Stimulated activated naive CD4-positive, alpha-beta T cell treated with Interleukin-2 at 50 U/mL for 16 hours (primary cell): ENCODE measurements around the gene NDUFB6.
A peak's percentile ranks its signal among the peaks of the same experiment; 100 is the strongest.
"Not testable (repeated sequence)": the region's sequence is repeated elsewhere in the genome, so short reads cannot be mapped to it uniquely, and the experiment has no call there.

Source experiments
- DNase-seq: peaks from one replicate; lab custom pipeline; 2025; lab: John Stamatoyannopoulos, UW

The NDUFB6 gene

DNA sequence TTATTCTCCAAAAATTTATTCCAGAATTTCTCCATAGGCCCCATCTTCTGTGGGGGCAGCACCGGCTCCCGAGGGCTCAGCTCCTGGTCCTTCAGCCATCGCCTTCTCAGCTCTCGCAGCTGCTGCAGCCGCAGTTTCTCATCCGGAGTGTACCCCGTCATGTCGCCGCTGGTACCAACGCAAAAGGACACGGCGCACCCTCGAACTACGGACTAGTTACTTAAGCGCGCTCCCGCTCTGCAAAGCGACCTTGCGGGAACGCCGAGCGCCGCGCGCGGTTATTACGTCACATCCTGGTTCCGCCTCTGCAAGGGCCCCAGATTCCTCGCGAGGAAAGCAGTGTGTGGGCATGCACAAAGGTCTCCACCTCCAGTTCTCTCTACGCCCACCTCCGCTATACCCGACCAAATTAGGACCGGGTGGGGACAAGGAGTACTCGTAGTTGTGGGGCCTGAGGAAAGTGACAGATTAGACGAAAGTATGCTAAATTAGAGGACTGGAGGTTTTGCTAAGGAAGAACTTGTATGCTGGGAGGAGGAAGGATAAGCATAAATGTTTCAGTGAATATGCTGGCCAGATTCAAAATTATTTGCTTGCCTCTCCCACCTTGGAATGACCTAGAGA is at the start of gene NDUFB6:
NDUFB6 (minus strand) TSS at position 260 of the 624 bp plus-strand sequence; CDS start at position 161, 99 bp downstream.
- peak; percentile 91 for DNase-seq

- no peak for DNase-seq
Measured at GRCh38 chr9:32618261-32618660, 45.3 kb upstream of the NDUFB6 start.

DNA sequence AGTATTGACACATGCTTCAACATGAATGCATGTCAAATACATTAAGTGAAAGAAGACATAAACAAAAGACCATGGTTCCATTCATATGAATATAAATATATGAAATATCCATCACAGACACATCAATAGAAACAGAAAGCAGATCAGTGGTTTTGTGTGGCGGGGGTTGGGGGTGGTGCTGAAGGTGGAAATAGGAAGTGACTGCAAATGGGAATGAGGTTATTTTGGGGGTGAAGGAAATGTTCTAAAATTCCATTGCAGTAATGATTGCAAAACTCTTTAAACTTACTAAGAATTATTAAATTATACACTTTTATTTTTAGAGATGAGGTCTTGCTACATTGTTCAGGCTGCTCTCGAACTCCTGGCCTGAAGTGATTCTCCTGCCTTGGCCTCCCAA is 33.9 kb upstream of the NDUFB6 start:
- DNase-seq = no peak

DNA sequence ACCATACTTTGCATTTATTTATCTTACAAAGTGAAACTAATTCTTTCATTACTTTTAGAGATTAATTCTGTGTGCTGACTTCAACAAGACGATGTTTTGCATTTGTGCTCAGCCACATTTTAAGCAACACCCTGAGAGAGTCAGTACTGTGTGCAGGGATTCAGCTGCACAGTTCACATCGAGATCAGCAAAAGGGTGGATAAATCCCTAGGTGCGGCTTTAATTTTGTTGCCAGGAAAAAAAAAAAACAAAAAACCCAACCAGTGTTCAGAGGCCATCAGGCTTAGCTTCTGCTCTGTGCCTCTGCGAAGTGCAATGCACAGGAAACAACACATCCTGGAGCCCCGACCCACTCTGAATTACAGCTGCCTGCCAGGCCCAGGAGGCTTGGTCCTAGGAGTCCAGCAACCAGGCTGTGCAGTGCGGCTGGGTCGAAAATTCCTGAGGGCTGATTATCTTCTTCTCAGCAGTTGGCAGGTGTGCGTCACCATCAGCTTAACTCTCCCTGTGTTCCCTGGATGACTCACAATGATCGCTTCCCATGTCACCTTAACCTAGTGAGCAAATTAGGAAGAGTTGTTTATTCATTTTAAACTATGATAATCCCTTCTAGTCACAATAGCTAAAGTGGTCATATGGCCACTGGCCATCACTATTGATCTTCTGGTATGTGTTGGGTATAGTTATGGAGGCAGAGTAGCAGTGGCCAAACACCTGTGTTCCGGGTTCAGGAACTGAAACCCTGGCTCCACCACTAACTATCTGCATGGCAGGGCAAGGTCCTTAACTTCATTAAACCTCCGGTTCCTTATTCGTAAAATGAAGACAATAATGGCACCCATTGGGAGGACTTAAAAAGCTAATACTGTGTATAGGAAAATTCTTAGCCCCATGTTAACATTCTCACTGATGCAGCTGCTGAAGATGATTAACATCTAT is 31.2 kb upstream of the NDUFB6 start:
- no peak for DNase-seq

DNA sequence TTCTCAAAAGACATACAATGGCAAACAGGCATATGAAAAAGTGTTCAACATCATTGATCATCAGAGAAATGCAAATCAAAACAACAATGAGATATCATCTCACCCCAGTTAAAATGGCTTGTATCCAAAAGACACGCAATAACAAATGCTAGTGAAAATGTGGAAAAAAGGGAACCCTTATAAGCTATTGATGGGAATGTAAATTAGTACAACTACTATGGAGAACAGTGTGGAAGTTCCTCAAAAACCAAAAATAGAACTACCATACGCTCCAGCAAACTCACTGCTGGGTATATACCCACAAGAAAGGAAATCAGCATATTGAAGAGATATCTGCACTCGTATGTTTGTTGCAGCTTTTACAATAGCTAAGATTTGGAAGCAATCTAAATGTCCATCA is 26.1 kb upstream of the NDUFB6 start:
- not testable (repeated sequence) for DNase-seq

DNA sequence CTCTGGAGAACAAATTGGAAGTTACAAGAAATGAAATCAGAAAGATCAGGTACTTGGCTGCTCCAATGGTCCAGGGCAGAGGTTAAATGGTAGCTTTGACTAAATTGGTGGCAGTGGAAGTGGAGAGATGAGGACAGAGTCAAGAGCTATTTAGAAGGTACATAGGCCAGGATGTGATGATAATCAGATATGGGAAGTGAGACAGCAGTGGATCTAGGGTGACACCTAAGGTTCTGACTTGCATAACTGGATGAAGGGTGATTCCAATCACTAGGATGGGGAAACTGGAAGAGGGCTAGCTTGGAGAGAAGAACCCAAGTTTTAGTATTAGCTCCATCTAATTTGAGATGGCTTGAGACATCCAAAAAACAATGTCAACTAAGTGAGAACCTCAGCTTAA is 24.0 kb upstream of the NDUFB6 start:
- no peak for DNase-seq

DNA sequence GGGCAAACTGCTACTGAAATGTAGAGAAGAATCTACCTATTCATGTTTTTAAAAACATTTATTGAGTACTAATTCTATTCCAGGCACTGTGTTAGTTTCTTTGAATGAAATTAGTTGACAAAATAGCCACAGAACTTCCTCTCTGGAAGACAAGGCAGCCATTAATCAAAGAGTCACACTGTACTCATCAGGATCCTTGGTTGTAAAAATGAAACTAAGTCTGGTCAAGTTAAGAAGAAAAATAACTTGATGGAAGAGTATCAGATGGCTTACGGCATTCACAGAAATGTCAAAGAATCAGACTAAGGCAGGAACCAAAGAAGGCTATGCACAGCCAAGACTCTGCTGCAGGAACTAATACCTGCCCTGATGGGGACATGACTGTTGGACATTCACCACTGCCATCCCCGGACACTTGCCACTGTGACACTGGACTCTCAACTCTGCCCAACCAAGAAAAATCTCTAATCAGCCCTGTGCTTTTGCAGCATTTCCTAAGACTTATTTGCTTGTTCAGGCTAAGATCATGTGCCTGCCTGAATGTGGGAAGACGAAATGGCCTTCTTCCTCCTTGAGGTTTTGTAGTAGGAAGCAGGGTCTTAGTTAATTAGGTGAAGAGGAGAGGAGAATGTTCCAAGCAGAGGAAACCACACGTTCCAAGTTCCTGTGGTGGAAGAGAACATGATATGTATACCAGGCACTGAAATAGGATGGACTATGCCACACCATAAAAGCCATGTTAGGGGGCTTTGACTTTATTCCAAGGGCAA is 23.3 kb upstream of the NDUFB6 start:
- no peak for DNase-seq

- no peak for DNase-seq
Measured at GRCh38 chr9:32590898-32591297, 17.9 kb upstream of the NDUFB6 start.

GRCh38 chr9:32590476-32590875 is 17.5 kb upstream of the NDUFB6 start:
- no peak for DNase-seq

DNA sequence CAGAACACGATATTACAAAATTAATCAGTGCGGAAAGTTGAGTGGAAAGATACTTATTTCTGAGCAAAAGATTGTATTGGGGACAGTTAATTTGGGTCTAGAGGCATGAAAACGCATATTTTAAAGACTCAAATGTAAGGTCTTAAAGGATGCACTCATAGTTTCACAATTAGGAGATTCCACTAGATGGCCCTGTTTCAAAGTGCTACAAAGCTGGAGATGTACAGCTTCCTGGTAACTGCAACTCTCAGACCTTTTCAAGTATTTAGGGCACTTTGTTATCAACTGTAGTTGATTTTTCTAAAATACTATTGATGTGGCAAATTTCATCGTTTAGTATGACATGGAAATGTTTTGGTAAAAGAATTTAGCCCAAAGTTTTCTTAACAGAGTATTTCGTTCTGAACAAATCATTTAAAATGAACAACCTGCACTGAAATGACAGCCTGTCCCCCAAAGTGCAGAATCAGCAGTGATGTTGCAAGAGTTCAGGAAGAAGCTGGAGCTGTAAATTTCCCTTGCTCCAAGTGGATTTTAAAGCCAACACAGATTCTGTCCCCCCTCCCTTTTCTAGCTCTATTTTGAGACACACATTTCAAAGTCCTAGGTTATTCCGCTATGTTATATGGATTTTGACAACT is 16.2 kb upstream of the NDUFB6 start:
- no peak for DNase-seq

GRCh38 chr9:32587901-32588300 is 14.9 kb upstream of the NDUFB6 start:
- DNase-seq = no peak

DNA sequence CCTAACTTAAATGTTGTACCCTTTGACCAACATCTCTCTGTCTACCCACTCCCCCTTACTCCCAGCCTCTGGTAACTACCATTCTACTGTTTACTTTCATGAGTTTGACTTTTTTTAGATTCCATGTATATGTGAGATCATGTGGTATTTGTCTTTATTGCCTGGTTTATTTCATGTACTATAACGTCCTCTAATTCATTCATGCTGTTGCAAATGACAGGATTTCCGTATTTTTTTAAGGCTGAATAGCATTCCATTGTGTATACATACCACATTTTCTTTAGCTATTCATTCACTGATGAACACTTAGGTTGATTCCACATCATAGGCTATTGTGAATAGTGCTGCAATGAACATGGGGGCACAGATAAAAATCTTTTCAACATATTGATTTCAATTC is 11.8 kb upstream of the NDUFB6 start:
- no peak for DNase-seq

- DNase-seq = no peak
Measured at GRCh38 chr9:32581512-32582143, 8.7 kb upstream of the NDUFB6 start.

DNA sequence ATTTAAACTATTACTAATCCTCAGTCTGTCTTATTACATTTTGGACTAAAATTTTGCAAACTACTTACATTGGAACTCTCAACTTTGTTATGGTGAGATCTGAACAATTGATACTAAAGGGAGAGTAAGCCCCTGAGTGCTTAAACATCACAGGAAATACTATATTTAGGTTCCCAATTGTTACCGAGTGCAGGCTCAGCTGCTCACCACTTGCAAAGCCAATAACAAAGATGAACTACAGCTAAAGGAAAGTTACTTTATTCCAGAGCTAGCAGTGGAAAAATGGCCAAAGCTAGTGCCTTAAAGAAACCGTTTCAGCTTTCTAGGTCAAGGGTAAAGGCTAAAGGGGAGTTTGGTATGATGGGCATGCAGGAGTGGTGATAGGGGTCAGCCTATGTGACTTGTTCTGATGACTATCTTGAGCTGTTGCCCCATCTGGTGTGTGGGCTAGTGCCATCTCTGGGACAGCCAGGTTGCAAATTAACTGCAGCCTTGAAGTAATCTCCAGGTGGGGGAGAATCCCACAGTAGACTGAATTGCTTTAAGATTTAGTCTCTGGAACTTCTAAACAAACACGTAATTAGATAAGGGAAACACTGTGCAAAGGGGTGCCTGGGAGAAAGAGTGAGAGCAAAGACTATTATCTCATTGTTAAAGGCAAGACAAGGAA is 7.8 kb upstream of the NDUFB6 start:
- no peak for DNase-seq

DNA sequence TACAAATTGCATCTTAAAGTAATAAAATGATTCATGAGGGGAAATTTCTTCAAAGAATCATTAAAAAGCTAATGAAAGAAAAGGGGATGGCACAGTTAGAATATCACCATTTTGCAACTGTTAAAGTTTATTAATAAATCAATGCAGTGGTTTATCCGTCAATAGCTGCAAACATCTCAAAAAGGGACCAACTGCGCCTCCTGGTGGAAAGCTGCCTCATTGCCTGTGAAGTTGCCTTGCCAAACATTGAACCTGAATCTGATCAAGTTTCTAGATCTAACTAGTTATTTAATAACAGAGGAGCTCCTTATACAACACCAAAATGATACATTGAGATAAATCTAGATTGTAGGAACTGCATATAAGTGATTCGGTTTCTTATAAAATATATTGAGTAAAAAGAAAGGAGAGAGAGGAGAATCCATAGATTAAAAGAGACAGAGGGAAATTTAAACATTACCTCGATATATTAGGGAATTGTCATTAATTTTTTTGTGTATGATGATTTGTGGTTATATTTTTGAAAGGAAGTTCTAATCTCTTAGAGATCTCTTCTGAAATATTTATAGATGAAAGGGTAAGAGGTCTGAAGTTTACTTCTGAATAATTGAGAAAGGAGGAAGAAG is 6.9 kb upstream of the NDUFB6 start:
- DNase-seq = peak; percentile 68

DNA sequence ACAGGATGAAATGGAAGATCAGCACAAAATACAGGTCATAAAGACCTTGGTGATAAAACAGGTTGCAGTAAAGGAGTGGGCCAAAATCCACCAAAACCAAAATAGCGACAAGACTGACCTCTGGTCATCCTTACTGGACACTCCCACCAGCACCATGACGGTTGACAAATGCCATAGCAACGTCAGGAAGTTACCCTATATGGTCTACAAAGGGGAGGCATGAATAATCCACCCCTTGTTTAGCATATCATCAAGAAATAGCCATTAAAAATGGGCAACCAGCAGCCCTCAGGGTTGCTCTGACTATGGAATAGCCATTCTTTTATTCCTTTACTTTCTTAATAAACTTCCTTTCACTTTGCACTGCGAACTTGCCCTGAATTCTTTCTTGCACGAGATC is 6.0 kb upstream of the NDUFB6 start:
- no peak for DNase-seq

DNA sequence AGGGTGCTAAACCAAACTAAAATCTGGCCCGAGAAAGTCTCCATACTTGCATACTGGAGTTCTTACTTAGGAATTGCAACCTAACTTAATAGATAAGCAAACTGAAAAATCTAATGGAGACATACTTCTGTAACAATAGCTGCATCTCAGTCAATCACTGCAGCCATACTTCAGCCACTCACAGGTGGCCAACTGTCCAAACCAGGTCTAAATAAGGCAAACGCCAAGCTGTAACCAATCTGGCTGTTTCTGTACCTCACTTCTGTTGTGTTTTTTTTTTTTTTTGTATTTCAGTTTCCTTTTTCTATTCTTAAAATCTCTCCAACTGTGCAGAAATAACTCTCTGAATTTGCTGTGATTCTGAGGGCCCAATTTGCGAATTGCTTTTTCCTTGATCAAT is 4.4 kb upstream of the NDUFB6 start:
- DNase-seq = no peak

DNA sequence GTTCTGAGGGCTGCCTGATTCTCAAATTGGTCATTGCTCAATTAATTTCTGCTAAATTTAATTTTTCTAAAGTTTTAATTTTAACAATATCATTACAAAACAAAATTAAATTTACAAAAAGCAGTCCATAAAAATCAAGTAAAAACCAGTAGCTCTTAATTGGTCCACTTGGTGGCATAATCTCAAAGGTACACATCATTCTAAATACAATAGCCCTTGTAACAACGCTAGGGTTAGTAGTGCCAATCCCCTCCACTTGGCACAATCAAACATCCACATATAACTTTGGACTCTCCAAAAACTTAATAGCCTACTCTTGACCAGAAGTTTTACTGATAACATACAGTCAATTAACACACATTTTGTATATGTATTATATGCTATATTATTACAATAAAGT is 1.9 kb upstream of the NDUFB6 start:
- no peak for DNase-seq

- no peak for DNase-seq
Measured at GRCh38 chr9:32573821-32574220, 862 bp upstream of the NDUFB6 start.
